ENCODE data around the gene PNPLA7. TPM values are rescaled to one million over a fixed set of nuclear protein-coding genes. Genes with fewer than 3 reads are reported as not detected.

Gene PNPLA7
- total and polyA plus RNA-seq, 9 donors, result 2.2 to 29.3 (median 13.0) TPM

DNA sequence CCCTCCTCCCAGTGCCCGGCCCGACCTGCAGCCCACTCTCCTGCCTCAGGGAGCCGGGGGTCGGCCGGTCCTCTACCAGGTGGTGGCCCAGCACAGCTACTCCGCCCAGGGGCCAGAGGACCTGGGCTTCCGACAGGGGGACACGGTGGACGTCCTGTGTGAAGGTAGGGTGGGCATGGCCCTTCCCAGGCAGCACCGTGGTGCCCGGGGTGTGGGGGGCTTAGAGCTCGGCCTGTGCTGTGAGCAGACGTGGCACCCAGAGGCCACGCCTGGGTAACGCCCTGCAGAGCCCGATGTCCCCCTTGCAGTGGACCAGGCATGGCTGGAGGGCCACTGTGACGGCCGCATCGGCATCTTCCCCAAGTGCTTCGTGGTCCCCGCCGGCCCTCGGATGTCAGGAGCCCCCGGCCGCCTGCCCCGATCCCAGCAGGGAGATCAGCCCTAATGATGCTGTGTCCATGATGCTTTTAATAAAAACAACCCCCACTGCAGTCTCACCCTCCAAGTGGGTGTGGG lies 116.2 kb downstream of the PNPLA7 start:
- WGBS, 3 donors, result 89 to 92% (median 92%) methylated on average over 17 to 26 of the region's 26 CpGs
- H3K4me3 ChIP-seq, result no peak overlapping the region
- H3K36me3 ChIP-seq, result no peaks in the 10 kb centered on the region
- TF ChIP-seq, protein P1, sequence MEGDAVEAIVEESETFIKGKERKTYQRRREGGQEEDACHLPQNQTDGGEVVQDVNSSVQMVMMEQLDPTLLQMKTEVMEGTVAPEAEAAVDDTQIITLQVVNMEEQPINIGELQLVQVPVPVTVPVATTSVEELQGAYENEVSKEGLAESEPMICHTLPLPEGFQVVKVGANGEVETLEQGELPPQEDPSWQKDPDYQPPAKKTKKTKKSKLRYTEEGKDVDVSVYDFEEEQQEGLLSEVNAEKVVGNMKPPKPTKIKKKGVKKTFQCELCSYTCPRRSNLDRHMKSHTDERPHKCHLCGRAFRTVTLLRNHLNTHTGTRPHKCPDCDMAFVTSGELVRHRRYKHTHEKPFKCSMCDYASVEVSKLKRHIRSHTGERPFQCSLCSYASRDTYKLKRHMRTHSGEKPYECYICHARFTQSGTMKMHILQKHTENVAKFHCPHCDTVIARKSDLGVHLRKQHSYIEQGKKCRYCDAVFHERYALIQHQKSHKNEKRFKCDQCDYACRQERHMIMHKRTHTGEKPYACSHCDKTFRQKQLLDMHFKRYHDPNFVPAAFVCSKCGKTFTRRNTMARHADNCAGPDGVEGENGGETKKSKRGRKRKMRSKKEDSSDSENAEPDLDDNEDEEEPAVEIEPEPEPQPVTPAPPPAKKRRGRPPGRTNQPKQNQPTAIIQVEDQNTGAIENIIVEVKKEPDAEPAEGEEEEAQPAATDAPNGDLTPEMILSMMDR (IDR thresholded peaks at IDR 0.05), result no peak
- TF ChIP-seq POLR2A (IDR thresholded peaks at IDR 0.05), result no peak
- TF ChIP-seq EP300 (IDR thresholded peaks at IDR 0.05), result no peak
- H3K9me3 ChIP-seq, result no peaks in the 10 kb centered on the region
- no peaks in the 10 kb centered on the region for H3K27me3 ChIP-seq
- intact Hi-C loops (cut with DNase I), result no loop called here
- DNase-seq, result peak in 1 of 5 donors; percentile 24
- no peak overlapping the region for H3K27ac ChIP-seq
- peaks cover 13% of the 10 kb centered on the region for H3K4me1 ChIP-seq (ENCODE audit: insufficient read depth)

DNA sequence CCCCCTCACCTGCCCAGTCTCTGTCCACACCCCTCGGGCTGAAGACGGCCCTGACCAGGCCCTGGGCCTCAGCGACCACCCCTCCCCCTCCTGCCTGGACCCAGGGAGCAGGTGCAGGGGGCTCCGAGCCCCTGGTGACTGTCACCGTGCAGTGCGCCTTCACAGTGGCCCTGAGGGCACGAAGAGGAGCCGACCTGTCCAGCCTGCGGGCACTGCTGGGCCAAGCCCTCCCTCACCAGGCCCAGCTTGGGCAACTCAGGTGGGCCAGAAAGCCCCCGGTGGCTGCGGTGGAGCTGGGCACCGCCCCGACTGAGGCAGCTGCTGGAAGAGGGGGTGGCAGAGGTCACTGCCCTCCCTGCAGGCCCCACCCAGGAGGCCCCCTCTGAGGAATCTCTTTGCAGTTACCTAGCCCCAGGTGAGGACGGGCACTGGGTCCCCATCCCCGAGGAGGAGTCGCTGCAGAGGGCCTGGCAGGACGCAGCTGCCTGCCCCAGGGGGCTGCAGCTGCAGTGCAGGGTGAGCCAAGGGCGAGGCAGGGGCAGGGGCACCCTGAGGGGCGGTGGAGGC lies 116.8 kb downstream of the PNPLA7 start:
- intact Hi-C loops (cut with DNase I), result no loop called here
- Histone ChIP-seq H3K27me3 (no peaks in the 10 kb centered on the region), H3K9me3 (no peaks in the 10 kb centered on the region), H3K36me3 (no peaks in the 10 kb centered on the region), H3K4me1 (ENCODE audit: insufficient read depth) (peaks cover 13% of the 10 kb centered on the region), H3K4me3 (no peak overlapping the region), H3K27ac (no peak overlapping the region)
- TF ChIP-seq EP300 (IDR thresholded peaks at IDR 0.05) (no peak), POLR2A (IDR thresholded peaks at IDR 0.05) (no peak)
- TF ChIP-seq, protein P1 (IDR thresholded peaks at IDR 0.05), result no peak
- 85 to 96% (median 85%) methylated on average over 9 to 19 of the region's 19 CpGs for WGBS, 3 donors
- peak in 2 of 5 donors; percentile 35 to 36 for DNase-seq

DNA sequence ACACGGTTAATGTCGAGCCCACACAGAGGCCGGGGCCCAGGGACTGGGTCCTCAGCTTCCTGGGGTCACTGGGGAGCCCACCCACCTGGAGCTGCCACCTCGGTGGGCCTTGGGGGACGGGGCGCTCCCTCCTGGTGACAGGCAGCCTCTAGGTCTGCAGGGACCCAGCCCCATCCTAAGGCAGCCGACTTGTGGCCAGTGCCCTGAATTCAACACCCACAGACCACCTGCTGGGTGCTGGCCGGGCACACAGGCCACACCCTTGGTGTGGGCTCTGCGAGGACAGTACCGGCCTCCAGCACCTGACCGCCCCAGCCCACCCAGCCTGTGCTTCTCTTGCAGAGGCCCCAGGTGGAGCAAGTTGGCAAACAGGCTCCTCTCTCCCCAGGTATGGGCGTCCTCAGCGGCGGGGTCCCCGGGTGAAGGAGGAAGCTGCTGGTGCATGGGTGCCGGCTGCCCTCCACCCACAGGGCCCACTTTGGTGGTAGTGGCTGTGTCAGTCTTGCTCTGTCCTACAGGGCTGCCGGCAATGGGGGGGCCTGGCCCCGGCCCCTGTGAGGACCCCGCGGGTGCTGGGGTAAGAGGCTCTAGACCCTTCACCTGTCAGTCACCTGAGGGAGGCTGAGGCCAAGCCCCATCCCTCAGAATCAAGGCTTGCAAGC lies 117.4 kb downstream of the PNPLA7 start:
- Histone ChIP-seq H3K36me3 (no peaks in the 10 kb centered on the region), H3K9me3 (no peaks in the 10 kb centered on the region), H3K4me3 (no peak overlapping the region), H3K27me3 (no peaks in the 10 kb centered on the region), H3K4me1 (ENCODE audit: insufficient read depth) (peaks cover 13% of the 10 kb centered on the region), H3K27ac (no peak overlapping the region)
- WGBS, 3 donors, result 91 to 92% (median 91%) methylated on average over 11 to 20 of the region's 20 CpGs
- peak in 2 of 5 donors; percentile 27 to 36 for DNase-seq
- TF ChIP-seq POLR2A (IDR thresholded peaks at IDR 0.05) (no peak), EP300 (IDR thresholded peaks at IDR 0.05) (no peak)
- TF ChIP-seq, protein P1 (IDR thresholded peaks at IDR 0.05), result no peak
- intact Hi-C loops (cut with DNase I), result no loop called here

DNA sequence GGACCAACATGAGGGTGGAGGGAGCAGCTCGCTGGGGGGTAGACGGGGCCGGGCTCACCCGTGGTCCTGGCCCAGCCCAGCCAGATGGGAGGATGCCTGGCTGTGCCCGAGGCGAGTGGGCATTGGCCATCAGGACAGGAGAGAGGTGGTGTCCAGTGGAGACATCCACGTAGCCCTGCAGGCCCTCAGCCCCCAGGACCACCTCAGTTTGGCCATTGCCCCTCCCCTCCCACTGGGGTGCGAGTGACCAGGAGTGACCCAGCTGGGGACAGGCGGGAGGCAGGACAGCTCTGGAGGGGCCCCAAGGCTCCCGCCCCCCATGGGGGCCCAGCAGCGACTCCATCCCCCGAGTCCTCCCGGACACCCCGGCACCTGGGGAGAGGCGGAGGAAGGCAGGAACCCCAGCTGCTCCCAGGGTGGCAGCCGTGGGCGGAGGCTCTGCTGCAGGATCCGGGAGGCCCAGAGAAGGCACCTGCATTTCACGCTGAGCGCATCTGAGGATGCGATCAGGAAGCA lies 118.7 kb downstream of the PNPLA7 start:
- Histone ChIP-seq H3K27ac (no peak overlapping the region), H3K4me1 (ENCODE audit: insufficient read depth) (peaks cover 13% of the 10 kb centered on the region), H3K36me3 (no peaks in the 10 kb centered on the region), H3K9me3 (no peaks in the 10 kb centered on the region), H3K27me3 (no peaks in the 10 kb centered on the region), H3K4me3 (no peak overlapping the region)
- peak in 2 of 5 donors; percentile 22 to 40 for DNase-seq
- TF ChIP-seq EP300 (IDR thresholded peaks at IDR 0.05) (no peak), POLR2A (IDR thresholded peaks at IDR 0.05) (no peak)
- TF ChIP-seq, protein P1 (IDR thresholded peaks at IDR 0.05), result no peak
- intact Hi-C loops (cut with DNase I), result no loop called here
- WGBS, 3 donors, result 80 to 89% (median 86%) methylated on average over 20 to 21 of the region's 21 CpGs
